ENCODE data around the gene ST6GALNAC5. TPM values are rescaled to one million over a fixed set of nuclear protein-coding genes. Genes with fewer than 3 reads are reported as not detected.
"Not testable (repeated sequence)": the region's sequence is repeated elsewhere in the genome, so short reads cannot be mapped to it uniquely, and the experiment has no call there.

ST6GALNAC5 gene
- polyA plus RNA-seq (ENCODE audit: insufficient read length in 4 of 4), result 1 to 10 TPM; 3.1 to 4.6 (median 4.3) TPM

GRCh38 chr1:76867342-76868130 lies at the start of gene ST6GALNAC5:
Gene ST6GALNAC5 (plus strand): TSS chr1:76867480.
- peak; percentile 22 to 52 (median 40) for DNase-seq (ENCODE audit: low read depth in 4 of 4, low spot score in 2 of 4)

DNA sequence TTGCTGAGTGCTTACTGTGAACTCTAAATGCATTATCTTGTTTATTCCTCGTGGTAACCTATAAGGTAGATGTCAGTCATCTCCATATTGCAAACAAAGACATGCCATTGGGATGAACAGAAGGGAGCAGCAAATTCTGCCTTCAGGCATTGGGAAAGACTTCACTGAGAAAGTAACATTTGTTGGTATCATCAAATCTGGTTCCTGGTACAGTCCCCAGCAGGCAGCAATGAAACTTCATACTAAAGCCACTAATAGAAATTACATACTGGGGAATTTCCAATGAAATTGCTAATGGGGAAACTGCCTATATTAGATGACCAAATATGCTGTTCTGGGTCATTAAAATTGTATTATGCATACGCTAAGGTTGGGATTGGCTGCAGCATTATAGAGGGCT lies 47.3 kb upstream of the ST6GALNAC5 start:
- no peak for DNase-seq (ENCODE audit: low read depth in 4 of 4, low spot score in 2 of 4)

GRCh38 chr1:76822961-76823360 lies 44.3 kb upstream of the ST6GALNAC5 start:
- not testable (repeated sequence) for DNase-seq (ENCODE audit: low read depth in 4 of 4, low spot score in 2 of 4)

- DNase-seq (ENCODE audit: low read depth in 4 of 4, low spot score in 2 of 4), result no peak
These were observed 43.2 kb upstream of the ST6GALNAC5 start for GRCh38 chr1:76824106-76824505.

DNA sequence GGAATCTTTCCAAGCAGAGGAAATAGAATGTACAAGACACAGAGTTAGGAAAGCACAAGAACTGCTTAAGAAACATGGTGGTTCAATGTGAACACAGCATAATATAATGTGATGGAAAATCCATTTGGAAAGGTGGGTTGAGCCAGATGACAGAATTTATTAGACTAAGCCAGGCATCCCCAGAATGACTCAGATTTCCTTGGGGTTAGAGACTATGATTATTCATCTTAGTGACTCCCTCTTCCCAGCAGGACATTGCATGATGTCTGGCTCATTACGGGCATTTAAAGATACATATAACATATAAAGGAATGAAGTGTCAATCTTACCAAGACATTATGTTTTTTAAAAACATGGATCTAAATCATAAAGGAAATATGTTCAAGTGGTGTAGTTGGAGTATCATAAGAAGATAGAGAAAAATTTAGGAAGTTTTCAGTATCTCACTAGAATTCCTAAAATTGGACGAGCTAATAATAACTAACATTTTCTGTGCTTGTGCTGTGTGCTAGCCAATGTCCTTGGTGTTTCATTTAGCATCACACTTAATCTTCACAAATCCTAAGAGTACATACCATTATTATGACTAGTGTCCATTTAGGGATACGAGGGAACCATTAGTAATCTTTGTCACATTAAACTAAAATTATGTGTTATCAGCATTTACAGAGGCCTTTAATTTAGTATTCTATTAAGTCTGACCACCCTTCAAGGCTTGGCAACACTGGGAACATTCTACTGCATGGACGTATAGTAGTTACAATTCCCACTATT lies 41.0 kb upstream of the ST6GALNAC5 start:
- DNase-seq (ENCODE audit: low read depth in 4 of 4, low spot score in 2 of 4), result no peak

DNA sequence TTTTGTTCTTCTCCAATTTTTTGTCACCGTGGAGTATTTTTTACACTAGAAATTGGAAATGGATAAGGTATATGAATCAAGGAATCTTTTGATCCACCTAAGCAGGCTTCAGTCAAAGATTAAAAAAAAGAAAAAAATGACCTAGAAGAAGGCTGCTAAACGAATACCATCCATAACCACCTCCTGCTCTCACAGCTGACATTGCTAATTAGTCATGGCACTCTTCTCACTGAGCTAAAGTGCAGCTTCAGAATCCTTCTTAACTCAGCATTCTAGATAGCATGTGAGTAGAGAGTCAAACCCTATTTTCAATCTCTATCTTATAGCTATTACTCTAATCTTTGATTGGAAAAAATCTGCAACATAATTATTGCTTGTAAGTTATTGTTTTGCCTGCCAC lies 40.2 kb upstream of the ST6GALNAC5 start:
- DNase-seq (ENCODE audit: low read depth in 4 of 4, low spot score in 2 of 4), result no peak

DNA sequence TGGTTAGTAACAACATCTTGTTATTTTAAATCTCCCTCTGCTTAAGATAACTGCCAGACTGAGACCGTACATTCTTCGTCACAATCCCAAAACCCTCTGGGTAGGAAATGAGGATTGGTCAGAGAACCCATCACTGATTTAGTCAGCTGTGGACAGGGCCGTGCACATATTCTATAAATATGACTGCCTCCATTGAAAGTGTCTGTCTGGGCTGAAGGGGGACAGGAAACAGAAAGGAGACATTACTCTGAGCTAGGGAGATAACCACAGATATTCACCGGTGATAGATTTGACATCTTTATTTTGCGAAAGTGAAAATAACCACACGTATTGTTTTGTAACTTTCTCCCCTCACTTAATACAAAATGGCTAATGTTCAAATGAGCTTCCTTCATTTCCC lies 36.9 kb upstream of the ST6GALNAC5 start:
- no peak for DNase-seq (ENCODE audit: low read depth in 4 of 4, low spot score in 2 of 4)

DNA sequence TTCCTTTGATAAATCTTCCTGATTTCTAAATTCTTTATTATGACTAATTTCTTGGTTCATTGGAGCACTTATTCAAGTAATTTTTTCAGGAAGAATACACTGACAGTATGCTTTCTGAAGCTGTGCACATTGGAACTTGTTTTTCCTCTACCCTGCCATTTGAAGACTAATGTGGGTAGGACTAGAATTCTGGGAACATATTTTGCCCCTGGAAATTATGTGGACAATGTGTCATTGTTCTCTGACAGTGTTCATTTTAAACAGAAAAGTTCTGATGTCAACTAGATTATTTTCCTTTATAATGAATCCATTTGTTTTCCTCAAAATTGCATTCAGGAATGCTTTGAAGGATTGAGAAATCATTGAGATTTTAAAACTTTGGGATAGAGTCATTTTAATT lies 34.8 kb upstream of the ST6GALNAC5 start:
- DNase-seq (ENCODE audit: low read depth in 4 of 4, low spot score in 2 of 4), result no peak

DNA sequence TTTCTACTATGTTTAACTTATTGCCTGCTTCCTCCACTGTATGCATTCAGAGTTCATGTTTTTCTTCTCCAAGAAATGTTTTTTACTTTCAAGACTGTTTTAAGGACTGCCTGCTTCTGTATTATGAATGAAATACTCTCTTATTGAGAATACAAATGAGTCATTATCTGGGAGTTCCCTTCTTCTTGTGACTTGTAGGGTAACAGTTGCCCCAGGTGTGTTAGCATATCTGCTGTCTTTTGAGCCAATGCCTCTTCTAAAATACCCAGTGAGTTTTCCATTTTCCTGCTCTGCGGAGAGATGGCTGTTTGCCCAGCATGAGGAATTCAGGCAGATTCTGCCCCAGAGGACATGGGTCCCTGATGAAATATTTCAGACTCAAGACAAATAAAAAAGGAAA lies 34.1 kb upstream of the ST6GALNAC5 start:
- no peak for DNase-seq (ENCODE audit: low read depth in 4 of 4, low spot score in 2 of 4)

DNA sequence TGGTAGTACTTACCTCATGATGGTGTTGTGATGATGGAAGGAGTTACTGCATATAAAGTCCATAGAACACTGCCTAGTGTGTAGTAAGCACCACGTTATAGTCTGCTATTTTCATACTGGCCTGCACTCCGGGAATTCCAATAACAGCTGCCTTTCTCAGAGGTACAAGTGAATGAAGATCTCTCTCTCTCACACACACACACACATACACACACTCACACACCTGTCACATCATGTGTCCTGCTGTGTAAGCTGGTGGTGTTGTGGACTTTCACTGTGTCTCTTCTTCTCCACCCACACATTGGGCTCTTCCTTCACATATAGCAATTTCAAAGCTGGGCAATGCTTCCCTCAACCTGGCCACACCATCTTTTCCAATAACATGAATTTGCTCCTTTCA lies 33.4 kb upstream of the ST6GALNAC5 start:
- DNase-seq (ENCODE audit: low read depth in 4 of 4, low spot score in 2 of 4), result no peak

GRCh38 chr1:76835203-76835602 lies 32.1 kb upstream of the ST6GALNAC5 start:
- DNase-seq (ENCODE audit: low read depth in 4 of 4, low spot score in 2 of 4), result no peak

- no peak for DNase-seq (ENCODE audit: low read depth in 4 of 4, low spot score in 2 of 4)
These were observed 27.0 kb upstream of the ST6GALNAC5 start for GRCh38 chr1:76840278-76840677.

GRCh38 chr1:76841460-76841859 lies 25.8 kb upstream of the ST6GALNAC5 start:
- DNase-seq (ENCODE audit: low read depth in 4 of 4, low spot score in 2 of 4), result no peak

DNA sequence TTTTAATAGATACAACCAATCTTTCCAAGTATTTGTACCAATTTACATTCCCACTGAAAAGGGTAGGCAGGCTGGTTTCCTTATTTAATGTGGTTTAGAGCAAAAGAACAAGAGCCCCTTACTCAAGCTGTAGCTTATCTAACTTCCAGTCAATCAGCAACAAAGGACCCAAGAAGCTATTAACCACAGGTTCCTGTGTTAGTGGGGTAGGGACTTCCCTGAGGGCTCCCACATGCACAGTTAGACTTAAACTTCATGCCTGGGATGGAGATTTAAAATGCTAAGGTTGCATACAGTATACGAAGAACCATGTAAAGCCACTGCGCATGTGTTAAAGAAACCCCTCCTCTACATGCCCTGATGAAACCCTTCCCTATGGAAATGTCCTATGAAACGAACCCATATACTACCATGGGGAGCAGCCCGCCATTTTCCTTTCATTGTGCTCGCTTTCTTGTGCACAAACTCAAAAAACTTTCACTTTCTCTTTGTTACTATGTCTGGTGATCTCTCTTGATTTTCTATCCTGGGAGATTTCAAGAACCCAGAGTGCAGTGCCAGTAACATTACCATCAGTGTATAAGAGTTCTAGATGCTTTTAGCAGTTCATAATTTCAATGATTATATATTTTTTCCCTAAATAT lies 23.3 kb upstream of the ST6GALNAC5 start:
- DNase-seq (ENCODE audit: low read depth in 4 of 4, low spot score in 2 of 4), result no peak

DNA sequence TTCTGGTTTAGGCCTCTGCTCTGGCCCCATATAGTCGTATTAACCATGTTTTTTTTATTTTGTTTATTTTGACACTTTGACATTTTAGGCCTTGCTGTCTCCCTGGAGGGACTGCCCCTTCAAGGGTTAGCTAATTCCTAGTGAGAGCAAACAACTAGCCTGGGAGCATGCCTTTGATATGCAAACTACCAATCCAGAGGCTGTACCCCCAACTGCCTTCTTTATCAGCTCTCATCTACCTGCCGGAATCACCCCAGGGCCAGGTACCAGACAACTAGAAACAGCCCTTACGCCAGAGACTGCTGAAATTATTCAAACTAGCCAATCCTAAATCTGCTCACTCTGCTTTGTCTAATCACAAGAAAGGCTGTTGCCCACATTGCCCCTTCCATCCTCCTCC lies 13.0 kb upstream of the ST6GALNAC5 start:
- DNase-seq (ENCODE audit: low read depth in 4 of 4, low spot score in 2 of 4), result no peak

DNA sequence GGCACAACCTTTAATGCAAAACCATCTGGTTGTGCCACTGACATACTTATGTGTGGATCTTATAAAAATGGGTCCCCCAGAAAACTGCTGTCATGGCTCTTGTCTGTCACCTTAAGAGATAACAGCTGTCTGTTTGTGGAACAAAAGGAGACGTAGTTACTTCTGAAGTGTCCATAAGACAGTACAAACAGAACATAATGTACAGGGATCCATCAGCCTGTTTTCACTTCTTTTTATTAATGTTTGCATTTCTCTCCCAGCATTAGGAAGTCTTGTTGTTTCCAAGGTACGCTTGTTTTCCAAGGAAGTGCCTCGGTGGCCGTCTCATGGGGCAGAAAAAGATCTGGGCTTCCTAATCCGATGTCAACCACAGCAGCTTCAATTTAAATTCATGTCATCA lies 11.2 kb upstream of the ST6GALNAC5 start:
- no peak for DNase-seq (ENCODE audit: low read depth in 4 of 4, low spot score in 2 of 4)

GRCh38 chr1:76857138-76857537 lies 10.1 kb upstream of the ST6GALNAC5 start:
- no peak for DNase-seq (ENCODE audit: low read depth in 4 of 4, low spot score in 2 of 4)

- no peak for DNase-seq (ENCODE audit: low read depth in 4 of 4, low spot score in 2 of 4)
These were observed 9.3 kb upstream of the ST6GALNAC5 start for GRCh38 chr1:76857973-76858372.

GRCh38 chr1:76861149-76861548 lies 6.1 kb upstream of the ST6GALNAC5 start:
- DNase-seq (ENCODE audit: low read depth in 4 of 4, low spot score in 2 of 4), result no peak

- no peak for DNase-seq (ENCODE audit: low read depth in 4 of 4, low spot score in 2 of 4)
These were observed 4.8 kb upstream of the ST6GALNAC5 start for GRCh38 chr1:76862447-76862846.

GRCh38 chr1:76864383-76864782 lies 2.9 kb upstream of the ST6GALNAC5 start:
- no peak for DNase-seq (ENCODE audit: low read depth in 4 of 4, low spot score in 2 of 4)
